GM18505 (cell line): ENCODE data around the gene TRIB2.

ENCODE experiments used
- ATAC-seq: cut with Tn5 transposase; IDR thresholded peaks from one replicate; pipeline ENCODE4 v1.9.1; 2021; ENCODE audit not compliant: unreplicated experiment
- POLR2A ChIP-seq: IDR thresholded peaks from 4 replicates; pipeline ENCODE4 v1.6.1; 2011; ENCODE audit warnings: borderline replicate concordance; ENCODE audit not compliant: insufficient read depth, insufficient read length; ENCODE audit errors: extremely low read depth

TRIB2 gene

GRCh38 chr2:12773586-12774394 lies 57.1 kb downstream of the TRIB2 start:
- TF ChIP-seq POLR2A = no peak
- ATAC-seq = no peak

GRCh38 chr2:12774395-12774727 lies 57.6 kb downstream of the TRIB2 start:
- TF ChIP-seq POLR2A = no peak
- no peak for ATAC-seq

GRCh38 chr2:12776521-12776961 lies 59.8 kb downstream of the TRIB2 start:
- no peak for TF ChIP-seq POLR2A
- no peak for ATAC-seq

- no peak for ATAC-seq
- no peak for TF ChIP-seq POLR2A
Observed at GRCh38 chr2:12778369-12778768, 61.6 kb downstream of the TRIB2 start.

- ATAC-seq = no peak
- TF ChIP-seq POLR2A = no peak
Observed at GRCh38 chr2:12778811-12779579, 62.3 kb downstream of the TRIB2 start.

GRCh38 chr2:12781329-12781728 lies 64.6 kb downstream of the TRIB2 start:
- no peak for ATAC-seq
- no peak for TF ChIP-seq POLR2A

GRCh38 chr2:12787891-12788801 lies 71.4 kb downstream of the TRIB2 start:
- TF ChIP-seq POLR2A = no peak
- ATAC-seq = no peak

GRCh38 chr2:12791906-12792305 lies 75.2 kb downstream of the TRIB2 start:
- no peak for TF ChIP-seq POLR2A
- no peak for ATAC-seq
